H9 (cell line): ENCODE results near the gene TTC39A. TPM values are rescaled to one million over a fixed set of nuclear protein-coding genes. Genes with fewer than 3 reads are reported as not detected.
A peak's percentile ranks its signal among the peaks of the same experiment; 100 is the strongest.

Experiments used
- DNase-seq: peaks from one replicate; pipeline ENCODE4 v3.0.0-alpha.2; 2017
- H2AFZ ChIP-seq: one replicate; pipeline ENCODE4 v1.6.1; 2013; ENCODE audit warnings: mild to moderate bottlenecking, low read length, control low read depth, moderate library complexity
- H2AK5ac ChIP-seq: 2 replicates; pipeline ENCODE4 v1.6.1; 2013; ENCODE audit warnings: low read length, control low read depth, mixed read lengths; ENCODE audit not compliant: insufficient read length
- H2BK120ac ChIP-seq: one replicate; pipeline ENCODE4 v1.6.1; 2013; ENCODE audit warnings: low read depth, mild to moderate bottlenecking, low read length, control low read depth, inconsistent platforms; ENCODE audit not compliant: poor library complexity, severe bottlenecking
- H2BK12ac ChIP-seq: 2 replicates; pipeline ENCODE4 v1.6.1; 2013; ENCODE audit warnings: low read length, control low read depth, mixed read lengths, low read depth; ENCODE audit not compliant: insufficient read length
- H2BK15ac ChIP-seq: 2 replicates; pipeline ENCODE4 v1.6.1; 2013; ENCODE audit warnings: low read depth, low read length, control low read depth
- H2BK20ac ChIP-seq: one replicate; pipeline ENCODE4 v1.6.1; 2013; ENCODE audit warnings: low read depth, mild to moderate bottlenecking, low read length, control low read depth, inconsistent platforms; ENCODE audit not compliant: poor library complexity, severe bottlenecking
- H2BK5ac ChIP-seq: 2 replicates; pipeline ENCODE4 v1.6.1; 2013; ENCODE audit warnings: low read length, control low read depth, mixed read lengths; ENCODE audit not compliant: insufficient read length
- H3K14ac ChIP-seq: 2 replicates; pipeline ENCODE4 v1.6.1; 2013; ENCODE audit warnings: low read length, control low read depth; ENCODE audit not compliant: insufficient read depth
- H3K18ac ChIP-seq: 2 replicates; pipeline ENCODE4 v1.6.1; 2013; ENCODE audit warnings: low read depth, mild to moderate bottlenecking, mixed read lengths, low read length, control low read depth; ENCODE audit not compliant: insufficient read length
- H3K23ac ChIP-seq: 2 replicates; pipeline ENCODE4 v1.6.1; 2013; ENCODE audit warnings: low read length, control low read depth, mixed read lengths, low read depth; ENCODE audit not compliant: insufficient read length
- H3K23me2 ChIP-seq: 2 replicates; pipeline ENCODE4 v1.6.1; 2013; ENCODE audit warnings: low read depth, mild to moderate bottlenecking, mixed read lengths, low read length, control low read depth; ENCODE audit not compliant: insufficient read length, poor library complexity, severe bottlenecking
- H3K27ac ChIP-seq: 2 replicates; pipeline ENCODE4 v1.5.1; 2013; ENCODE audit warnings: low read length, control low read depth, mixed read lengths, low read depth; ENCODE audit not compliant: insufficient read length
- H3K27me3 ChIP-seq: 2 replicates; pipeline ENCODE4 v1.6.1; 2013; ENCODE audit warnings: low read length, control low read depth, inconsistent platforms; ENCODE audit not compliant: insufficient read depth
- H3K4ac ChIP-seq: 2 replicates; pipeline ENCODE4 v1.6.1; 2013; ENCODE audit warnings: low read depth, mild to moderate bottlenecking, control low read depth, inconsistent platforms, low read length, moderate library complexity
- H3K4me1 ChIP-seq: 2 replicates; pipeline ENCODE4 v1.6.1; 2013; ENCODE audit warnings: low read length, control low read depth, inconsistent platforms; ENCODE audit not compliant: insufficient read depth
- H3K4me2 ChIP-seq: 2 replicates; pipeline ENCODE4 v1.6.1; 2013; ENCODE audit warnings: low read length, control low read depth, mixed read lengths; ENCODE audit not compliant: insufficient read length, insufficient read depth
- H3K56ac ChIP-seq: 2 replicates; pipeline ENCODE4 v1.6.1; 2013; ENCODE audit warnings: low read depth, mild to moderate bottlenecking, mixed read lengths, low read length, control low read depth; ENCODE audit not compliant: insufficient read length
- H3K79me1 ChIP-seq: 2 replicates; pipeline ENCODE4 v1.6.1; 2013; ENCODE audit warnings: low read depth, mild to moderate bottlenecking, moderate library complexity, low read length, control low read depth, inconsistent platforms; ENCODE audit not compliant: insufficient read depth, poor library complexity, severe bottlenecking
- H3K79me2 ChIP-seq: 2 replicates; pipeline ENCODE4 v1.6.1; 2013; ENCODE audit warnings: low read length, control low read depth, inconsistent platforms; ENCODE audit not compliant: insufficient read depth
- H3K9ac ChIP-seq: 2 replicates; pipeline ENCODE4 v1.6.1; 2013; ENCODE audit warnings: low read length, control low read depth, mixed read lengths; ENCODE audit not compliant: insufficient read length; ENCODE audit errors: extremely low read depth
- H3K9me3 ChIP-seq: one replicate; pipeline ENCODE4 v1.6.1; 2013; ENCODE audit warnings: low read depth, low read length, inconsistent platforms; ENCODE audit not compliant: control insufficient read depth
- H3T11ph ChIP-seq: one replicate; pipeline ENCODE4 v1.6.1; 2013; ENCODE audit warnings: mild to moderate bottlenecking, low read length, control low read depth, inconsistent platforms
- H4K20me1 ChIP-seq: one replicate; pipeline ENCODE4 v1.6.1; 2013; ENCODE audit not compliant: control insufficient read depth, insufficient read length, insufficient read depth
- H4K5ac ChIP-seq: 2 replicates; pipeline ENCODE4 v1.6.1; 2013; ENCODE audit warnings: low read depth, mild to moderate bottlenecking, mixed read lengths, low read length, control low read depth; ENCODE audit not compliant: insufficient read length
- H4K8ac ChIP-seq: replicated peaks from 2 replicates; pipeline ENCODE4 v1.6.1; 2013; ENCODE audit warnings: low read length, control low read depth, mixed read lengths, low read depth; ENCODE audit not compliant: insufficient read length
- H4K91ac ChIP-seq: 2 replicates; pipeline ENCODE4 v1.6.1; 2013; ENCODE audit warnings: low read depth, mild to moderate bottlenecking, moderate library complexity, mixed read lengths, low read length, control low read depth; ENCODE audit not compliant: insufficient read length
- H3K27ac Mint-ChIP-seq, 3 experiments: 2 replicates in 2 of 3; 3 replicates in 1 of 3; pipeline ENCODE4 v1.8.0; 2020 to 2021; ENCODE audit warnings: mixed read lengths in 3 of 3, mild to moderate bottlenecking in 1 of 3, moderate library complexity in 1 of 3
- H3K27me3 Mint-ChIP-seq: 2 replicates; pipeline ENCODE4 v1.8.0; 2021; ENCODE audit warnings: low read depth, mild to moderate bottlenecking, moderate library complexity, mixed read lengths
- H3K36me3 Mint-ChIP-seq, 3 experiments: 2 replicates in 2 of 3; 3 replicates in 1 of 3; pipeline ENCODE4 v1.8.0; 2020 to 2021; ENCODE audit warnings: low read depth in 3 of 3, mixed read lengths in 3 of 3; ENCODE audit not compliant: insufficient read depth in 1 of 3
- H3K4me1 Mint-ChIP-seq, 2 experiments: 2 replicates each; pipeline ENCODE4 v1.8.0; 2020; ENCODE audit warnings: mixed read lengths in 2 of 2
- H3K4me3 Mint-ChIP-seq, 2 experiments: 2 replicates in 1 of 2; 3 replicates in 1 of 2; pipeline ENCODE4 v1.8.0; 2020 to 2021; ENCODE audit warnings: mild to moderate bottlenecking in 2 of 2, mixed read lengths in 2 of 2, moderate library complexity in 1 of 2
- H3K9me3 Mint-ChIP-seq, 2 experiments: 2 replicates in 1 of 2; 3 replicates in 1 of 2; pipeline ENCODE4 v1.8.0; 2020; ENCODE audit warnings: mild to moderate bottlenecking in 2 of 2, mixed read lengths in 2 of 2, moderate library complexity in 1 of 2
- WGBS: extraction: QIAGEN DNeasy Blood & Tissue Kit; methylation state at CpG from one replicate; pipeline ENCODE4 v1.1.7; 2013; ENCODE audit warnings: missing lambda C conversion rate, low lambda C conversion rate, mixed read lengths; ENCODE audit not compliant: insufficient read length; ENCODE audit errors: extremely low coverage; 5-methylcytosine and 5-hydroxymethylcytosine counted together
- total RNA-seq: library from RNA; stranded (reverse); gene quantifications from 2 replicates; pipeline ENCODE4 v1.2.1, GENCODE V29; 2021
- TF ChIP-seq, protein P1 (sequence below): fragments of 200-600 bp; sonication (generic); conservative IDR thresholded peaks from 3 replicates; pipeline ENCODE4 v1.8.0; 2021; ENCODE audit warnings: antibody characterized with exemption, mild to moderate bottlenecking

Gene TTC39A
- total RNA-seq, 1 experiment from 2014 or later = 7.7 TPM

DNA sequence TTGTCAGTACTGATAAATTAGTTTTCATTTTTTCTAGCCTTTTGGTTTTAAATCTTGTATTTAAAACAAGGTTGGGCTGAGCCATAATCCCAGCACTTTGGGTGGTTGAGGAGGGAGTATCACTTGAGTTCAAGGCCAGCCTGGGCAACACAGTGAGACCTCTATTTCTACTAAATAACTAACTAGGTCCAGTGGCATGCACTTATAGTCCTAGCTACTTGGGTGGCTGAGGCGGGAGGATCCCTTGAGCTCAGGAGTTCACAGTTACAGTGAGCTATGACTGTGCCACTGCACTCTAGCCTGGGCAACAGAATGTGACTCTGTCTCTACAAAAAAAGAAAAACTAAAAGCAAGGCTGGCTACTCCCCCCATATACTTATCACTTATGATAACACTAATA, 21.5 kb upstream of the TTC39A start:
- peaks cover 3 to 13% (median 11%) of the 10 kb centered on the region in 3 experiments; a peak in 6 of 7 replicates for H3K36me3 Mint-ChIP-seq

More for the DNA sequence above, 21.5 kb upstream of the TTC39A start:
- no peak for DNase-seq
- Histone ChIP-seq H3K27ac (no peak overlapping the region), H2BK20ac (no peak overlapping the region), H3K23ac (no peak overlapping the region), H4K91ac (no peak overlapping the region), H3K9ac (no peak overlapping the region), H4K5ac (no peak overlapping the region), H3K9me3 (no peaks in the 10 kb centered on the region), H2BK15ac (no peak overlapping the region), H3K14ac (no peak overlapping the region), H4K20me1 (no peaks in the 10 kb centered on the region), H3T11ph (no peak overlapping the region), H3K79me1 (no peaks in the 10 kb centered on the region), H3K18ac (no peak overlapping the region), H3K79me2 (no peaks in the 10 kb centered on the region; the same call in 1 of the 2 replicates), H3K4me2 (no peak overlapping the region), H2BK5ac (no peak overlapping the region), H3K4me1 (no peaks in the 10 kb centered on the region; the same call in 1 of the 2 replicates), H2BK12ac (no peak overlapping the region), H3K23me2 (no peaks in the 10 kb centered on the region), H3K4ac (no peak overlapping the region), H2BK120ac (no peak overlapping the region), H3K27me3 (no peaks in the 10 kb centered on the region), H2AFZ (no peak overlapping the region), H3K56ac (no peak overlapping the region), H4K8ac (no peak overlapping the region), H2AK5ac (no peak overlapping the region)
- TF ChIP-seq, protein P1, sequence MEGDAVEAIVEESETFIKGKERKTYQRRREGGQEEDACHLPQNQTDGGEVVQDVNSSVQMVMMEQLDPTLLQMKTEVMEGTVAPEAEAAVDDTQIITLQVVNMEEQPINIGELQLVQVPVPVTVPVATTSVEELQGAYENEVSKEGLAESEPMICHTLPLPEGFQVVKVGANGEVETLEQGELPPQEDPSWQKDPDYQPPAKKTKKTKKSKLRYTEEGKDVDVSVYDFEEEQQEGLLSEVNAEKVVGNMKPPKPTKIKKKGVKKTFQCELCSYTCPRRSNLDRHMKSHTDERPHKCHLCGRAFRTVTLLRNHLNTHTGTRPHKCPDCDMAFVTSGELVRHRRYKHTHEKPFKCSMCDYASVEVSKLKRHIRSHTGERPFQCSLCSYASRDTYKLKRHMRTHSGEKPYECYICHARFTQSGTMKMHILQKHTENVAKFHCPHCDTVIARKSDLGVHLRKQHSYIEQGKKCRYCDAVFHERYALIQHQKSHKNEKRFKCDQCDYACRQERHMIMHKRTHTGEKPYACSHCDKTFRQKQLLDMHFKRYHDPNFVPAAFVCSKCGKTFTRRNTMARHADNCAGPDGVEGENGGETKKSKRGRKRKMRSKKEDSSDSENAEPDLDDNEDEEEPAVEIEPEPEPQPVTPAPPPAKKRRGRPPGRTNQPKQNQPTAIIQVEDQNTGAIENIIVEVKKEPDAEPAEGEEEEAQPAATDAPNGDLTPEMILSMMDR = no peak
- Mint-ChIP-seq H3K27ac (peak overlapping the region in 2 of 3 experiments; percentile 0 to 26; a peak in 3 of 7 replicates), H3K4me1 (no peaks in the 10 kb centered on the region; a peak in 1 of 4 replicates), H3K27me3 (no peaks in the 10 kb centered on the region), H3K4me3 (no peak overlapping the region), H3K9me3 (no peaks in the 10 kb centered on the region)
- WGBS = no CpG with 5 or more reads among the region's 1 CpG
